ENCODE data around the gene MFNG. TPM values are rescaled to one million over a fixed set of nuclear protein-coding genes. Genes with fewer than 3 reads are reported as not detected.

The MFNG gene, protein sequence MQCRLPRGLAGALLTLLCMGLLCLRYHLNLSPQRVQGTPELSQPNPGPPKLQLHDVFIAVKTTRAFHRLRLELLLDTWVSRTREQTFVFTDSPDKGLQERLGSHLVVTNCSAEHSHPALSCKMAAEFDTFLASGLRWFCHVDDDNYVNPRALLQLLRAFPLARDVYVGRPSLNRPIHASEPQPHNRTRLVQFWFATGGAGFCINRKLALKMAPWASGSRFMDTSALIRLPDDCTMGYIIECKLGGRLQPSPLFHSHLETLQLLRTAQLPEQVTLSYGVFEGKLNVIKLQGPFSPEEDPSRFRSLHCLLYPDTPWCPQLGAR
- 1 to 10 TPM; 8.1 to 8.2 TPM for total RNA-seq
- polyA plus RNA-seq (ENCODE audit: insufficient read depth, low read depth, low replicate concordance): 7.5 TPM
- long read RNA-seq, donor 1, partial matches to known transcripts: 0 of 1 reads
- long read RNA-seq, donor 1, other reads (novel, unspliced or antisense): 0 of 1 reads
- long read RNA-seq, donor 2, partial matches to known transcripts: 0 of 2 reads
- long read RNA-seq, donor 2, other reads (novel, unspliced or antisense): 0 of 2 reads

- WGBS, 2 donors: 6 to 10% methylated on average over 7 to 24 of the region's 24 CpGs
- H3K27ac ChIP-seq: peak within 1 kb of the TSS; percentile 16 to 44
- H3K27me3 ChIP-seq: no peaks in the 10 kb centered on the region
- peaks cover 8% of the 10 kb centered on the region for H3K4me1 ChIP-seq
- peak within 1 kb of the TSS in 1 of 2 donors; percentile 4 for H3K4me3 ChIP-seq
- intact Hi-C loops (cut with DNase I; ENCODE audit: low total_unique reads): no loop called here
- H3K9me3 ChIP-seq: no peaks in the 10 kb centered on the region
- TF ChIP-seq POLR2A (IDR thresholded peaks at IDR 0.05) (no peak), CTCF (IDR thresholded peaks at IDR 0.05) (no peak)
- no peaks in the 10 kb centered on the region for H3K36me3 ChIP-seq (ENCODE audit: low read depth, missing control alignments)
- peak; percentile 83 for DNase-seq
Measured at GRCh38 chr22:37486224-37486845, at the start of gene MFNG. MFNG (minus strand) TSS chr22:37486384; CDS start chr22:37486177, 207 bp downstream.

- H3K4me1 ChIP-seq: peaks cover 3% of the 10 kb centered on the region
- no peaks in the 10 kb centered on the region for H3K36me3 ChIP-seq (ENCODE audit: low read depth, missing control alignments)
- no peak overlapping the region for H3K4me3 ChIP-seq
- intact Hi-C loops (cut with DNase I; ENCODE audit: low total_unique reads): no loop called here
- H3K9me3 ChIP-seq: no peaks in the 10 kb centered on the region
- 81 to 82% methylated on average over 6 of the region's 6 CpGs for WGBS, 2 donors
- H3K27me3 ChIP-seq: no peaks in the 10 kb centered on the region
- no peak for TF ChIP-seq POLR2A (IDR thresholded peaks at IDR 0.05)
- no peak for TF ChIP-seq CTCF (IDR thresholded peaks at IDR 0.05)
- no peak overlapping the region for H3K27ac ChIP-seq
- no peak for DNase-seq
Measured at GRCh38 chr22:37535159-37535558, 49.0 kb upstream of the MFNG start.

GRCh38 chr22:37534445-37534844, 48.3 kb upstream of the MFNG start:
- Histone ChIP-seq H3K36me3 (ENCODE audit: low read depth, missing control alignments) (no peaks in the 10 kb centered on the region), H3K27me3 (no peaks in the 10 kb centered on the region), H3K27ac (no peak overlapping the region), H3K9me3 (no peaks in the 10 kb centered on the region), H3K4me1 (peaks cover 3% of the 10 kb centered on the region), H3K4me3 (no peak overlapping the region)
- no peak for DNase-seq
- TF ChIP-seq POLR2A (IDR thresholded peaks at IDR 0.05): no peak
- TF ChIP-seq CTCF (IDR thresholded peaks at IDR 0.05): no peak
- WGBS, 2 donors: 89 to 91% methylated on average over 3 of the region's 3 CpGs
- intact Hi-C loops (cut with DNase I; ENCODE audit: low total_unique reads): no loop called here

GRCh38 chr22:37533995-37534394, 47.8 kb upstream of the MFNG start:
- 86 to 89% methylated on average over 9 of the region's 9 CpGs for WGBS, 2 donors
- DNase-seq: no peak
- H3K4me1 ChIP-seq: peaks cover 2% of the 10 kb centered on the region
- no peak overlapping the region for H3K4me3 ChIP-seq
- no peaks in the 10 kb centered on the region for H3K9me3 ChIP-seq
- no peaks in the 10 kb centered on the region for H3K27me3 ChIP-seq
- H3K36me3 ChIP-seq (ENCODE audit: low read depth, missing control alignments): no peaks in the 10 kb centered on the region
- no peak overlapping the region for H3K27ac ChIP-seq
- TF ChIP-seq CTCF (IDR thresholded peaks at IDR 0.05) (no peak), POLR2A (IDR thresholded peaks at IDR 0.05) (no peak)
- intact Hi-C loops (cut with DNase I; ENCODE audit: low total_unique reads): no loop called here
